Measurements from ENCODE around the gene PIPOX.

- TF ChIP-seq, protein P1, sequence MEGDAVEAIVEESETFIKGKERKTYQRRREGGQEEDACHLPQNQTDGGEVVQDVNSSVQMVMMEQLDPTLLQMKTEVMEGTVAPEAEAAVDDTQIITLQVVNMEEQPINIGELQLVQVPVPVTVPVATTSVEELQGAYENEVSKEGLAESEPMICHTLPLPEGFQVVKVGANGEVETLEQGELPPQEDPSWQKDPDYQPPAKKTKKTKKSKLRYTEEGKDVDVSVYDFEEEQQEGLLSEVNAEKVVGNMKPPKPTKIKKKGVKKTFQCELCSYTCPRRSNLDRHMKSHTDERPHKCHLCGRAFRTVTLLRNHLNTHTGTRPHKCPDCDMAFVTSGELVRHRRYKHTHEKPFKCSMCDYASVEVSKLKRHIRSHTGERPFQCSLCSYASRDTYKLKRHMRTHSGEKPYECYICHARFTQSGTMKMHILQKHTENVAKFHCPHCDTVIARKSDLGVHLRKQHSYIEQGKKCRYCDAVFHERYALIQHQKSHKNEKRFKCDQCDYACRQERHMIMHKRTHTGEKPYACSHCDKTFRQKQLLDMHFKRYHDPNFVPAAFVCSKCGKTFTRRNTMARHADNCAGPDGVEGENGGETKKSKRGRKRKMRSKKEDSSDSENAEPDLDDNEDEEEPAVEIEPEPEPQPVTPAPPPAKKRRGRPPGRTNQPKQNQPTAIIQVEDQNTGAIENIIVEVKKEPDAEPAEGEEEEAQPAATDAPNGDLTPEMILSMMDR (IDR thresholded peaks at IDR 0.05) = no peak
- no peak for TF ChIP-seq POLR2A (IDR thresholded peaks at IDR 0.05)
Measured at GRCh38 chr17:29084541-29085146, 41.7 kb downstream of the PIPOX start.
